GM21515 (cell line): ENCODE data around the gene ENTPD1.
"Not testable (repeated sequence)": the region's sequence is repeated elsewhere in the genome, so short reads cannot be mapped to it uniquely, and the experiment has no call there.

Experiments used
- ATAC-seq: cut with Tn5 transposase; IDR thresholded peaks from one replicate; pipeline ENCODE4 v1.9.1; 2021; ENCODE audit not compliant: unreplicated experiment

Gene ENTPD1

GRCh38 chr10:95758351-95759025, 2.5 kb downstream of the ENTPD1 start:
- peak; percentile 40 for ATAC-seq

- no peak for ATAC-seq
Observed at GRCh38 chr10:95759233-95759826, 3.4 kb downstream of the ENTPD1 start.

- ATAC-seq: no peak
Observed at GRCh38 chr10:95761939-95762492, 6.1 kb downstream of the ENTPD1 start.

- ATAC-seq: peak; percentile 84
Observed at GRCh38 chr10:95767884-95768556, 12.1 kb downstream of the ENTPD1 start.

- ATAC-seq: no peak
Observed at GRCh38 chr10:95770084-95770720, 14.2 kb downstream of the ENTPD1 start.

GRCh38 chr10:95773454-95773853, 17.5 kb downstream of the ENTPD1 start:
- ATAC-seq: not testable (repeated sequence)

- ATAC-seq: not testable (repeated sequence)
Observed at GRCh38 chr10:95777638-95778037, 21.7 kb downstream of the ENTPD1 start.

- no peak for ATAC-seq
Observed at GRCh38 chr10:95782318-95782717, 26.4 kb downstream of the ENTPD1 start.

GRCh38 chr10:95783741-95784140, 27.8 kb downstream of the ENTPD1 start:
- peak; percentile 36 for ATAC-seq

GRCh38 chr10:95784279-95784913, 28.4 kb downstream of the ENTPD1 start:
- ATAC-seq: peak; percentile 5

GRCh38 chr10:95785317-95785716, 29.4 kb downstream of the ENTPD1 start:
- peak; percentile 39 for ATAC-seq

- ATAC-seq: no peak
Observed at GRCh38 chr10:95785942-95786669, 30.1 kb downstream of the ENTPD1 start.

- ATAC-seq: no peak
Observed at GRCh38 chr10:95787447-95787846, 31.5 kb downstream of the ENTPD1 start.

- ATAC-seq: no peak
Observed at GRCh38 chr10:95788830-95789229, 32.9 kb downstream of the ENTPD1 start.

- ATAC-seq: no peak
Observed at GRCh38 chr10:95789902-95790301, 33.9 kb downstream of the ENTPD1 start.

GRCh38 chr10:95790982-95791381, 35.0 kb downstream of the ENTPD1 start:
- ATAC-seq: no peak

GRCh38 chr10:95791425-95791979, 35.5 kb downstream of the ENTPD1 start:
- ATAC-seq: no peak

GRCh38 chr10:95792211-95792780, 36.3 kb downstream of the ENTPD1 start:
- ATAC-seq: no peak

- no peak for ATAC-seq
Observed at GRCh38 chr10:95792874-95793285, 36.9 kb downstream of the ENTPD1 start.
